ENCODE results near the gene USH1G. TPM values are rescaled to one million over a fixed set of nuclear protein-coding genes. Genes with fewer than 3 reads are reported as not detected.
A peak's percentile ranks its signal among the peaks of the same experiment; 100 is the strongest.

The USH1G gene
- polyA plus RNA-seq, 3 donors, result not detected

DNA sequence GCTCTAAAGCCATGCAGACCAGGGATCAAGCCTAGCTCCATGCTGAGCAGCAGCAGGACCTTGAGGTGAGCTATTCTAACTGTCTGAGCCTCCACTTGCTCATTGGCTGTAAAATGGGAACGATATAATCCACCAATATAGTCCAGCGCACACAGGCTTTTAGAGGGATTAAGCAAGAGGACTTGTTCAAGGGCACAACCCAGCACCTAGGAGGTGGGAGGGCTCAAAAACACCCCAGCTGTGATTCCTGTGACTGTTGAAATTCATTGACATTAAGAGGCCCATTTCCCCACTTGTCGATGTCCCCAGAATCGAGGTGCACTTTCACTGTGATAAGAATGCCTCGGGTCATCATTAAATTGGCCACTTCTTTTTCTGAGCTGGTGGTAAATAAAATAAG is 4.1 kb downstream of the USH1G start:
- H3K4me3 ChIP-seq (replicated peaks in 1 of 3; ENCODE audit: low read depth in 2 of 3, low read length in 3 of 3), result no peak overlapping the region
- TF ChIP-seq, protein P1, sequence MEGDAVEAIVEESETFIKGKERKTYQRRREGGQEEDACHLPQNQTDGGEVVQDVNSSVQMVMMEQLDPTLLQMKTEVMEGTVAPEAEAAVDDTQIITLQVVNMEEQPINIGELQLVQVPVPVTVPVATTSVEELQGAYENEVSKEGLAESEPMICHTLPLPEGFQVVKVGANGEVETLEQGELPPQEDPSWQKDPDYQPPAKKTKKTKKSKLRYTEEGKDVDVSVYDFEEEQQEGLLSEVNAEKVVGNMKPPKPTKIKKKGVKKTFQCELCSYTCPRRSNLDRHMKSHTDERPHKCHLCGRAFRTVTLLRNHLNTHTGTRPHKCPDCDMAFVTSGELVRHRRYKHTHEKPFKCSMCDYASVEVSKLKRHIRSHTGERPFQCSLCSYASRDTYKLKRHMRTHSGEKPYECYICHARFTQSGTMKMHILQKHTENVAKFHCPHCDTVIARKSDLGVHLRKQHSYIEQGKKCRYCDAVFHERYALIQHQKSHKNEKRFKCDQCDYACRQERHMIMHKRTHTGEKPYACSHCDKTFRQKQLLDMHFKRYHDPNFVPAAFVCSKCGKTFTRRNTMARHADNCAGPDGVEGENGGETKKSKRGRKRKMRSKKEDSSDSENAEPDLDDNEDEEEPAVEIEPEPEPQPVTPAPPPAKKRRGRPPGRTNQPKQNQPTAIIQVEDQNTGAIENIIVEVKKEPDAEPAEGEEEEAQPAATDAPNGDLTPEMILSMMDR (IDR thresholded peaks at IDR 0.05), result no peak
- peak overlapping the region in 1 of 7 donors; percentile 50 for H3K27ac Mint-ChIP-seq
- peaks cover 36% of the 10 kb centered on the region for H3K4me1 Mint-ChIP-seq
- peaks cover 3 to 7% of the 10 kb centered on the region in 2 donors for H3K9me3 ChIP-seq (replicated peaks in 1 of 2; ENCODE audit: control insufficient read depth in 1 of 2, insufficient read depth in 1 of 2, low read length in 2 of 2)
- H3K9me3 Mint-ChIP-seq, result peaks cover 2 to 10% (median 4%) of the 10 kb centered on the region in 7 donors
- H4K20me1 ChIP-seq (ENCODE audit: insufficient read depth, low read length), result no peaks in the 10 kb centered on the region
- no peaks in the 10 kb centered on the region for H3K79me2 ChIP-seq (ENCODE audit: insufficient read depth, low read length)
- no peak overlapping the region for H3K4me2 ChIP-seq (replicated peaks; ENCODE audit: extremely low read depth, low read length, poor library complexity, severe bottlenecking)
- WGBS (ENCODE audit: insufficient coverage), result 100% methylated on average over 1 of the region's 5 CpGs
- H3K4me1 ChIP-seq (ENCODE audit: control insufficient read depth in 1 of 2, insufficient read depth in 2 of 2, low read length in 2 of 2), result peaks cover 35 to 53% of the 10 kb centered on the region in 2 donors
- peaks cover 39 to 51% (median 43%) of the 10 kb centered on the region in 3 donors for H3K27me3 Mint-ChIP-seq (ENCODE audit: low read depth in 3 of 3)
- intact Hi-C loops (cut with micrococcal nuclease), result no loop called here
- H3K36me3 ChIP-seq (replicated peaks in 1 of 2; ENCODE audit: control insufficient read depth in 1 of 2, insufficient read depth in 2 of 2, low read length in 2 of 2), result no peaks in the 10 kb centered on the region
- H3K9ac ChIP-seq (ENCODE audit: insufficient read depth, low read length, poor library complexity, severe bottlenecking), result no peak overlapping the region
- H2AFZ ChIP-seq (ENCODE audit: insufficient read depth, low read depth, low read length, poor library complexity, severe bottlenecking), result no peak overlapping the region
- H3K27ac ChIP-seq (ENCODE audit: low read depth in 1 of 2, low read length in 2 of 2), result no peak overlapping the region
- H3K36me3 Mint-ChIP-seq, result peaks cover 0 to 3% of the 10 kb centered on the region in 2 donors
- no peak for DNase-seq
- peaks cover 15 to 42% of the 10 kb centered on the region in 2 donors for H3K27me3 ChIP-seq (ENCODE audit: control insufficient read depth in 2 of 2, insufficient read depth in 2 of 2, low read length in 2 of 2)
- H3K4me3 Mint-ChIP-seq, result peak overlapping the region in 1 of 2 donors; percentile 46

DNA sequence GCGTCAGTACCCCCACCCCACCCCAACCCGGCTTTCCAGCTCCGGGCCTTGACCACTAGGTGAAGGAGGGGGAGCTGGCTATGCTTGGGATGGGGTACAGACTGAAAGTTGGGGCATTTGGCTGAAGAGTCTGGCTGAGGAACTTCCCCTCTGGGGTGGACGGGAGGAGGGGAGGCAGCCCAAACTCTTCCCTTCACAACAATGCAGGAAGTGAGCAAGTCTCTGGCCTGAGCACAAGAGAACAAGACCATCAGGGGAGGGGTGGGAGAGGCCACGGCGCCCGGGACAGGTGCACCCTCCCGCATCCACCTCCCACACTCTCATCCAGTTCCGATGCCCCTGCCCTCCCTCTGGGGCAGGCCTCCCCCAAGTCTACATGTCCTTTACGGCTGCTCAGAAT is 5.6 kb downstream of the USH1G start:
- Histone ChIP-seq H4K20me1 (ENCODE audit: insufficient read depth, low read length) (no peaks in the 10 kb centered on the region), H3K27me3 (ENCODE audit: control insufficient read depth in 2 of 2, insufficient read depth in 2 of 2, low read length in 2 of 2) (peaks cover 10 to 33% of the 10 kb centered on the region in 2 donors), H3K4me2 (replicated peaks; ENCODE audit: extremely low read depth, low read length, poor library complexity, severe bottlenecking) (peak overlapping the region; percentile 72), H3K36me3 (replicated peaks in 1 of 2; ENCODE audit: control insufficient read depth in 1 of 2, insufficient read depth in 2 of 2, low read length in 2 of 2) (no peaks in the 10 kb centered on the region), H3K27ac (ENCODE audit: low read depth in 1 of 2, low read length in 2 of 2) (peak overlapping the region in 1 of 2 donors; percentile 51), H3K9me3 (replicated peaks in 1 of 2; ENCODE audit: control insufficient read depth in 1 of 2, insufficient read depth in 1 of 2, low read length in 2 of 2) (peaks cover 2 to 5% of the 10 kb centered on the region in 2 donors), H3K4me3 (replicated peaks in 1 of 3; ENCODE audit: low read depth in 2 of 3, low read length in 3 of 3) (peak overlapping the region in 1 of 3 experiments; percentile 62), H3K79me2 (ENCODE audit: insufficient read depth, low read length) (no peaks in the 10 kb centered on the region), H3K9ac (ENCODE audit: insufficient read depth, low read length, poor library complexity, severe bottlenecking) (peak overlapping the region; percentile 40), H3K4me1 (ENCODE audit: control insufficient read depth in 1 of 2, insufficient read depth in 2 of 2, low read length in 2 of 2) (peaks cover 22 to 39% of the 10 kb centered on the region in 2 donors), H2AFZ (ENCODE audit: insufficient read depth, low read depth, low read length, poor library complexity, severe bottlenecking) (peak overlapping the region; percentile 79)
- H3K4me1 Mint-ChIP-seq, result peaks cover 25% of the 10 kb centered on the region
- DNase-seq, result peak; percentile 62 to 74 (median 63)
- H3K36me3 Mint-ChIP-seq, result peaks cover 0 to 4% of the 10 kb centered on the region in 2 donors
- intact Hi-C loops (cut with micrococcal nuclease), result no loop called here
- H3K9me3 Mint-ChIP-seq, result peaks cover 5 to 10% (median 7%) of the 10 kb centered on the region in 7 donors
- TF ChIP-seq, protein P1 (IDR thresholded peaks at IDR 0.05), result no peak
- H3K27ac Mint-ChIP-seq, result peak overlapping the region in 2 of 7 donors; percentile 15 to 63
- H3K4me3 Mint-ChIP-seq, result peak overlapping the region; percentile 41 to 71
- peaks cover 30 to 36% (median 36%) of the 10 kb centered on the region in 3 donors for H3K27me3 Mint-ChIP-seq (ENCODE audit: low read depth in 3 of 3)
- WGBS (ENCODE audit: insufficient coverage), result 9% methylated on average over 5 of the region's 10 CpGs
